Upper lobe of left lung (tissue), 4 donors: Measurements from ENCODE around the gene CYGB.

Experiments
- CTCF ChIP-seq, 6 experiments: fragments of 450-650 bp in 4 of 6; fragments of 200-600 bp in 2 of 6; sonication (generic) in 2 of 6; IDR thresholded peaks; one replicate each; pipeline ENCODE4 v1.5.1; 2016 to 2019; ENCODE audit warnings: antibody characterized with exemption in 6 of 6
- EP300 ChIP-seq, 4 donors: sonication (generic); formaldehyde crosslinking; IDR thresholded peaks; one replicate each; pipeline ENCODE4 v1.5.1; 2017; ENCODE audit warnings: antibody characterized with exemption in 4 of 4, control low read depth in 2 of 4
- POLR2AphosphoS5 ChIP-seq, 2 donors: sonication (generic); formaldehyde crosslinking; IDR thresholded peaks; one replicate each; pipeline ENCODE4 v1.5.1; 2017; ENCODE audit warnings: antibody characterized with exemption in 2 of 2

- TF ChIP-seq POLR2AphosphoS5 (IDR thresholded peaks at IDR 0.05) (no peak), CTCF (IDR thresholded peaks at IDR 0.05) (no peak), EP300 (IDR thresholded peaks at IDR 0.05) (no peak)
Measured at GRCh38 chr17:76572201-76572910, 34.8 kb upstream of the CYGB start.
